HepG2 (cell line): Measurements from ENCODE around the gene ZNF786. TPM values are rescaled to one million over a fixed set of nuclear protein-coding genes. Genes with fewer than 3 reads are reported as not detected.

Experiments used
- KAT8 ChIP-seq: IDR thresholded peaks from 2 replicates; pipeline ENCODE4 v1.6.1; 2016; ENCODE audit warnings: missing genetic modification reagents, missing compliant biosample characterization
- KDM5B ChIP-seq: sonication (generic); formaldehyde crosslinking; IDR thresholded peaks from 2 replicates; pipeline ENCODE4 v1.4.0; 2020; ENCODE audit warnings: missing genetic modification reagents, mild to moderate bottlenecking, borderline replicate concordance
- KLF13 ChIP-seq: sonication (generic); formaldehyde crosslinking; IDR thresholded peaks from 2 replicates; pipeline ENCODE4 v1.4.0; 2020; ENCODE audit warnings: mild to moderate bottlenecking, missing genetic modification reagents
- PATZ1 ChIP-seq: sonication (generic); formaldehyde crosslinking; IDR thresholded peaks from 2 replicates; pipeline ENCODE4 v1.4.0; 2020; ENCODE audit warnings: missing genetic modification reagents
- RARG ChIP-seq: sonication (generic); formaldehyde crosslinking; IDR thresholded peaks from 2 replicates; pipeline ENCODE4 v1.4.0; 2020; ENCODE audit warnings: low read depth, mild to moderate bottlenecking, missing genetic modification reagents
- RBM39 ChIP-seq: fragments of 200-400 bp; formaldehyde crosslinking; IDR thresholded peaks from one replicate; pipeline ENCODE4 v1.6.1; 2018; ENCODE audit warnings: antibody characterized with exemption, mild to moderate bottlenecking, low read depth, low read length; ENCODE audit not compliant: poor library complexity, severe bottlenecking
- XRCC5 ChIP-seq: fragments of 200-400 bp; formaldehyde crosslinking; optimal IDR thresholded peaks from 2 replicates; pipeline ENCODE3; 2017; ENCODE audit warnings: mild to moderate bottlenecking, low read length
- YEATS4 ChIP-seq: sonication (generic); formaldehyde crosslinking; IDR thresholded peaks from 2 replicates; pipeline ENCODE4 v1.4.0; 2020; ENCODE audit warnings: missing genetic modification reagents, borderline replicate concordance
- ZFP36L2 ChIP-seq: sonication (generic); formaldehyde crosslinking; IDR thresholded peaks from 2 replicates; pipeline ENCODE4 v1.4.0; 2020; ENCODE audit warnings: missing genetic modification reagents
- ZNF12 ChIP-seq: sonication (generic); formaldehyde crosslinking; IDR thresholded peaks from 2 replicates; pipeline ENCODE4 v1.5.0; 2020; ENCODE audit warnings: missing genetic modification reagents
- ZNF124 ChIP-seq: sonication (generic); formaldehyde crosslinking; IDR thresholded peaks from 2 replicates; pipeline ENCODE4 v1.4.0; 2020; ENCODE audit warnings: missing genetic modification reagents
- ZNF205 ChIP-seq: IDR thresholded peaks from 2 replicates; pipeline ENCODE4 v1.6.1; 2018; ENCODE audit warnings: missing biosample characterization, missing genetic modification reagents
- ZNF558 ChIP-seq: sonication (generic); formaldehyde crosslinking; IDR thresholded peaks from 2 replicates; pipeline ENCODE4 v1.9.0; 2022; ENCODE audit warnings: mild to moderate bottlenecking, missing genetic modification reagents, borderline replicate concordance
- ZNF605 ChIP-seq: sonication (generic); formaldehyde crosslinking; IDR thresholded peaks from 2 replicates; pipeline ENCODE4 v1.8.0; 2022; ENCODE audit warnings: mild to moderate bottlenecking, missing genetic modification reagents
- ZNF629 ChIP-seq: sonication (generic); formaldehyde crosslinking; conservative IDR thresholded peaks from 2 replicates; pipeline ENCODE4 v1.5.0; 2020; ENCODE audit warnings: missing genetic modification reagents
- ZNF703 ChIP-seq: sonication (generic); formaldehyde crosslinking; IDR thresholded peaks from 2 replicates; pipeline ENCODE4 v1.5.1; 2020; ENCODE audit warnings: missing genetic modification reagents, mild to moderate bottlenecking, moderate library complexity, borderline replicate concordance
- ZSCAN9 ChIP-seq: IDR thresholded peaks from 2 replicates; pipeline ENCODE4 v1.6.1; 2016; ENCODE audit warnings: borderline replicate concordance
- polyA plus RNA-seq, 8 experiments: library from polyadenylated mRNA; depleted of rRNA in 3 of 8; stranded (reverse) in 7 of 8; unstranded in 1 of 8; fragments of >200 nt; fragmentation: Illumina TruSeq in 4 of 8; extraction: Trizol in 4 of 8; gene quantifications; 2 replicates each; pipeline versions ENCODE4 v1.2.1 to v1.2.3, GENCODE V29; 2011 to 2016; ENCODE audit warnings: low read depth in 4 of 8, missing spikeins in 1 of 8, mixed read lengths in 1 of 8; ENCODE audit not compliant: insufficient read depth in 1 of 8
- total RNA-seq, 5 experiments: library from RNA; depleted of rRNA; stranded (reverse); fragments of >200 nt; fragmentation: Illumina TruSeq; extraction: Trizol; gene quantifications; 2 replicates each; pipeline ENCODE4 v1.2.3, GENCODE V29; 2016; ENCODE audit warnings: low read depth in 1 of 5
- TF ChIP-seq, protein P1 (sequence below): sonication (generic); formaldehyde crosslinking; IDR thresholded peaks from 2 replicates; pipeline ENCODE4 v1.8.0; 2022; ENCODE audit warnings: low read depth, missing genetic modification reagents
- TF ChIP-seq, protein P2 (sequence below), 2 experiments: fragments of 450-650 bp in 1 of 2; sonication (generic) in 1 of 2; formaldehyde crosslinking; IDR thresholded peaks; 2 replicates each; pipeline versions ENCODE4 v1.5.0 to v1.8.0; 2020 to 2022; ENCODE audit warnings: mild to moderate bottlenecking in 1 of 2, missing genetic modification reagents in 1 of 2
- TF ChIP-seq, protein P3 (sequence below): sonication (generic); formaldehyde crosslinking; IDR thresholded peaks from 2 replicates; pipeline ENCODE4 v1.9.0; 2021; ENCODE audit warnings: missing genetic modification reagents, mild to moderate bottlenecking, borderline replicate concordance
- TF ChIP-seq, protein P4 (sequence below): sonication (generic); formaldehyde crosslinking; IDR thresholded peaks from 2 replicates; pipeline ENCODE4 v1.8.1; 2023; ENCODE audit warnings: missing genetic modification reagents, inconsistent platforms, borderline replicate concordance

ZNF786 gene
- total and polyA plus RNA-seq, 2 of the 13 experiments (the other 11 are each of a cell fraction or from before 2014, with no cell fraction given): 2.0 to 4.0 TPM

- TF ChIP-seq, protein P1, sequence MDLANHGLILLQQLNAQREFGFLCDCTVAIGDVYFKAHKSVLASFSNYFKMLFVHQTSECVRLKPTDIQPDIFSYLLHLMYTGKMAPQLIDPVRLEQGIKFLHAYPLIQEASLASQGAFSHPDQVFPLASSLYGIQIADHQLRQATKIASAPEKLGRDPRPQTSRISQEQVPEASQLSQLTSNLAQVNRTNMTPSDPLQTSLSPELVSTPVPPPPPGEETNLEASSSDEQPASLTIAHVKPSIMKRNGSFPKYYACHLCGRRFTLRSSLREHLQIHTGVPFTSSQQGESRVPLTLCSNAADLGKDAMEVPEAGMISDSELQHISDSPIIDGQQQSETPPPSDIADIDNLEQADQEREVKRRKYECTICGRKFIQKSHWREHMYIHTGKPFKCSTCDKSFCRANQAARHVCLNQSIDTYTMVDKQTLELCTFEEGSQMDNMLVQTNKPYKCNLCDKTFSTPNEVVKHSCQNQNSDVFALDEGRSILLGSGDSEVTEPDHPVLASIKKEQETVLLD (CRISPR knock-in tag): peak; percentile 53
- TF ChIP-seq RARG: 0 out of 2 replicates have a peak, but pooled peaks have one; percentile 20
- TF ChIP-seq ZNF124: 0 out of 2 replicates have a peak, but pooled peaks have one; percentile 53
- 0 out of 2 replicates have a peak, but pooled peaks have one; percentile 28 for TF ChIP-seq ZFP36L2 (CRISPR knock-in tag)
- peak; percentile 92 for TF ChIP-seq YEATS4 (CRISPR knock-in tag)
- TF ChIP-seq RBM39: peak; percentile 66
- TF ChIP-seq ZNF629 (CRISPR knock-in tag): peak; percentile 20; the same call in 1 of the 2 replicates
- TF ChIP-seq, protein P2, sequence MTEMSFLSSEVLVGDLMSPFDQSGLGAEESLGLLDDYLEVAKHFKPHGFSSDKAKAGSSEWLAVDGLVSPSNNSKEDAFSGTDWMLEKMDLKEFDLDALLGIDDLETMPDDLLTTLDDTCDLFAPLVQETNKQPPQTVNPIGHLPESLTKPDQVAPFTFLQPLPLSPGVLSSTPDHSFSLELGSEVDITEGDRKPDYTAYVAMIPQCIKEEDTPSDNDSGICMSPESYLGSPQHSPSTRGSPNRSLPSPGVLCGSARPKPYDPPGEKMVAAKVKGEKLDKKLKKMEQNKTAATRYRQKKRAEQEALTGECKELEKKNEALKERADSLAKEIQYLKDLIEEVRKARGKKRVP (CRISPR knock-in tag; IDR thresholded peaks at IDR 0.05): peak in 1 of 2 experiments; percentile 67; a peak in 2 of 4 replicates
- TF ChIP-seq PATZ1 (CRISPR knock-in tag): peak; percentile 77
- TF ChIP-seq KAT8 (CRISPR knock-in tag): peak; percentile 82
- peak; percentile 83 for TF ChIP-seq XRCC5
- peak; percentile 92 for TF ChIP-seq KDM5B
- no peak for TF ChIP-seq ZSCAN9 (CRISPR knock-in tag)
- TF ChIP-seq ZNF703 (CRISPR knock-in tag): peak; percentile 73; the same call in 1 of the 2 replicates
- TF ChIP-seq, protein P3, sequence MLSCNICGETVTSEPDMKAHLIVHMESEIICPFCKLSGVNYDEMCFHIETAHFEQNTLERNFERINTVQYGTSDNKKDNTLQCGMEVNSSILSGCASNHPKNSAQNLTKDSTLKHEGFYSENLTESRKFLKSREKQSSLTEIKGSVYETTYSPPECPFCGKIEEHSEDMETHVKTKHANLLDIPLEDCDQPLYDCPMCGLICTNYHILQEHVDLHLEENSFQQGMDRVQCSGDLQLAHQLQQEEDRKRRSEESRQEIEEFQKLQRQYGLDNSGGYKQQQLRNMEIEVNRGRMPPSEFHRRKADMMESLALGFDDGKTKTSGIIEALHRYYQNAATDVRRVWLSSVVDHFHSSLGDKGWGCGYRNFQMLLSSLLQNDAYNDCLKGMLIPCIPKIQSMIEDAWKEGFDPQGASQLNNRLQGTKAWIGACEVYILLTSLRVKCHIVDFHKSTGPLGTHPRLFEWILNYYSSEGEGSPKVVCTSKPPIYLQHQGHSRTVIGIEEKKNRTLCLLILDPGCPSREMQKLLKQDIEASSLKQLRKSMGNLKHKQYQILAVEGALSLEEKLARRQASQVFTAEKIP (CRISPR knock-in tag): no peak
- TF ChIP-seq ZNF605 (CRISPR knock-in tag): peak; percentile 75
- TF ChIP-seq, protein P4, sequence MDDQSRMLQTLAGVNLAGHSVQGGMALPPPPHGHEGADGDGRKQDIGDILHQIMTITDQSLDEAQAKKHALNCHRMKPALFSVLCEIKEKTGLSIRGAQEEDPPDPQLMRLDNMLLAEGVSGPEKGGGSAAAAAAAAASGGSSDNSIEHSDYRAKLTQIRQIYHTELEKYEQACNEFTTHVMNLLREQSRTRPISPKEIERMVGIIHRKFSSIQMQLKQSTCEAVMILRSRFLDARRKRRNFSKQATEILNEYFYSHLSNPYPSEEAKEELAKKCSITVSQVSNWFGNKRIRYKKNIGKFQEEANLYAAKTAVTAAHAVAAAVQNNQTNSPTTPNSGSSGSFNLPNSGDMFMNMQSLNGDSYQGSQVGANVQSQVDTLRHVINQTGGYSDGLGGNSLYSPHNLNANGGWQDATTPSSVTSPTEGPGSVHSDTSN (CRISPR knock-in tag): 0 out of 2 replicates have a peak, but pooled peaks have one; percentile 42
- TF ChIP-seq KLF13 (CRISPR knock-in tag): peak; percentile 23; the same call in 1 of the 2 replicates
- TF ChIP-seq ZNF205 (CRISPR knock-in tag): peak; percentile 64
- TF ChIP-seq ZNF558 (CRISPR knock-in tag): peak; percentile 80; the same call in 1 of the 2 replicates
- 0 out of 2 replicates have a peak, but pooled peaks have one; percentile 20 for TF ChIP-seq ZNF12 (CRISPR knock-in tag)
Observed at GRCh38 chr7:149090397-149091195, at the start of gene ZNF786 (continued).
